A673 (cell line): ENCODE results near the gene PRKCH.

Experiments
- CTCF ChIP-seq: fragments of 300-800, 200-600 bp; sonication (generic); conservative IDR thresholded peaks from 2 replicates; pipeline ENCODE4 v1.5.1; 2017; ENCODE audit warnings: low read depth, mild to moderate bottlenecking, antibody characterized with exemption, low read length, moderate library complexity, mixed read lengths
- EZH2 ChIP-seq: fragments of 200-600 bp; sonication (generic); IDR thresholded peaks from 2 replicates; pipeline ENCODE4 v1.6.1; 2017; ENCODE audit warnings: borderline replicate concordance, low read depth, mild to moderate bottlenecking, mixed read lengths, antibody characterized with exemption, low read length; ENCODE audit not compliant: poor library complexity, severe bottlenecking

GRCh38 chr14:61557262-61557661 is 235.9 kb downstream of the PRKCH start:
- TF ChIP-seq CTCF (no peak), EZH2 (no peak)
